ENCODE results near the gene ZDHHC5.
A peak's percentile ranks its signal among the peaks of the same experiment; 100 is the strongest.

The ZDHHC5 gene

DNA sequence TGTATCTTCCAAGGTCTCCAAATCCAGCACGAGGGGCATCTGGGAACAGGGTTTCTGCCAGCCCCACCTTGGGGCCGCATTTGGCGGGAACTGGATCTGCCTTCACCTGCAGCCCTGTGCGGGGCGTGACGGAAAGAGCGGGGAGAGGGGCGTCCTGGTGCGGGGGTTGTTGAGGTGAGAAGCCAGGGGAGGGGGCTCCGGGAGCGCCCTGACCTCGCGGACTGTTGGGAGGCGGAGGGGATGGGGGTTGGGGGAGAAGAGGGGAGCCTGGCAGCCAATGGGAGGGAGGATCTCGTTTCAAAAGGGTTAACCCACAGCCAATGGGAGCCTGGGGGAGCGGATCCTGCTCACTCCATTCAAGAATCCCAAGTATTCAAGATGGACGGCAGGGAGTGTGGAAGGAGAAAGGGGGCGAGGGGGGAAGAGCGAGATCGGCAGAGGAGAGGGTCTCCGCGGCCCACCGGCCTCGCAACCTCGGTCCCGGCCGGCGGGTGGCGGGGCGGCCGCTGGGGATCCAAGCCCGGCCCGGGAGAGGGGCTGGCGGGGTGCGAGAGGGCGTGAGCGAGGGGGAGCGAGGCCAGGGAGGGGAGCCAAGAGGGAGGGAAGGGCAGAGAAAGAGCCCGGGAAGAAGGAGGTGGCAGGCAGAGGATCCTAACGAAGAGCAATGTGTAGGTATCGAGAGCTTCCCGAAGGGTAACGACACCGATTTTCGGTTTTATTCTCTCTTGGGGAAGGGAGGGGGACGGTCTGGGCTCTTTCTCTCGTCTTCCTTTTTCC lies 29.7 kb upstream of the ZDHHC5 start:
- Mint-ChIP-seq H3K4me1 (peaks cover 28% of the 10 kb centered on the region), H3K27me3 (peaks cover 76% of the 10 kb centered on the region), H3K9me3 (no peaks in the 10 kb centered on the region), H3K27ac (peak overlapping the region; percentile 70), H3K36me3 (no peaks in the 10 kb centered on the region), H3K4me3 (peak overlapping the region; percentile 83)
- CTCF ChIA-PET: interaction anchor here (1.0 to 7.6 kb wide), 6 partner anchors 10 to 180 kb away, joined by 3 to 266 read pairs (median 28); partner anchors contain the start of genes RTN4RL2 and UBE2L6
- DNase-seq: peak; percentile 45

DNA sequence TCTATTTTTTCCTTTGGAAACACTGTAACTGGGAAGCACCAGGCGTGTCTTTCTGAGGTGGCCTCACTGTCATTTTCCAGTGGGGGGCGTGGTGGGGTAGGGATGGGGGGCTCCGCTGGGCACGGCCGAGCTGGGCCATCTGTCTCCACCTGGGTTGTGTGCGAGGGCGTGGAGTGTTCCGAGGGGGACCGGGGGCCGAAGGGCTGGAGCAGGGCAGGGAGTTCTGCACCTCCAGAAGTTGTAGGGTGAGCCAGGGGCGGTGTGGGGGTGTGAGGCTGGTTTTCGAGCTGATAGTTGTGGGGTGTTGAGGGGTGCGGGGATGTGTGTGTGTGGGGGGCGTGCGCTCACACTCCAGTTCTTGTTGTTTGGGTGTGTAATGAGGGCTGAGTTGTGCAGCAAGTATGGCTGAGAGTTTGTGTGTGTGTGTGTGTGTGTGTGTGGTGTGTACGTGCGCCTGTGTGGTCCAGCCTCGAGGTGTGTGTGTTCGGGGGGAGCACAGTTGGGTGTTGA lies 29.0 kb upstream of the ZDHHC5 start:
- CTCF ChIA-PET: interaction anchor here (1.0 to 7.6 kb wide), 9 partner anchors 8 to 885 kb away, joined by 3 to 266 read pairs (median 8); partner anchors contain the start of genes RTN4RL2 and UBE2L6
- Mint-ChIP-seq H3K27ac (no peak overlapping the region), H3K4me1 (peaks cover 28% of the 10 kb centered on the region), H3K36me3 (no peaks in the 10 kb centered on the region), H3K4me3 (peak overlapping the region; percentile 83), H3K9me3 (no peaks in the 10 kb centered on the region), H3K27me3 (peaks cover 76% of the 10 kb centered on the region)
- DNase-seq: peak; percentile 30

DNA sequence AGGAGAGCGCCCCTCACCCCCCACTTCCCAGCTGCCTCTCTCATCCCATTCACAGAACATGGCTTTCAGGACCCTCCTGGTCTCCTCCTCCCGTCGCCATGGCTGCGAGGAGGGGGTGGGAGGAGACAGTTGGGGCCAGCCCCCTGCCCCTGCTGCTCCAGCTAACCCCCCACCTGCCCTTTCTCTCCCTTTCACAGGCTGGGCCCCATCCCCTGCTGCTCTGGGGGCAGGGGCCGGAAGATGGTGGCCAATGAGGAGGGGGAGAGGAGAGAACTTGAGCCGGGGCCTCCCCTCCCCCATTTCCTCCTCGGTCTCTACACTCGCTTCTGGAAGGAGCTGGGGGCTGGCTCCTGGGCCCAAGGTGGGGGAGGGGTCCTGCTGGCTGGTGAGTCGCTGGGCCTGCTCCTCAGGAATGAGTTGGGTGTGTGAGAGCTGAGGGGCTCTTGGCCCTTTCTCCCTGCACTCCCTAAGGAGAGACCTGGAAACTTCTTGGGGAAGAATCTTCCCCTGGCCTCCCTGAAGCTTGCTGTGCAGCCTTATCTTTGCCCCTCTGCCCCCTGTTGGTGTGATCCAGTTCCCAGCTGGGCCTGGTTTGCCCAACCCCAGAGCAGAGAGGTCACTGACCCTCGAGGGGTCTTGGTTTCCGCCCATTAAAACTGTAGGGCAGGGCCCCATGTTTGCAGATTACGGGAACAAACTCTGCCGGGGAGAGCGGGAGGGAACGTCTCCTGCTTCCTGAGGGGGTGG lies 28.4 kb upstream of the ZDHHC5 start:
- H3K4me3 Mint-ChIP-seq: peak overlapping the region; percentile 83
- peaks cover 70% of the 10 kb centered on the region for H3K27me3 Mint-ChIP-seq
- H3K36me3 Mint-ChIP-seq: no peaks in the 10 kb centered on the region
- DNase-seq: peak; percentile 39
- CTCF ChIA-PET: interaction anchor here (1.0 to 7.6 kb wide), 14 partner anchors 8 to 1466 kb away, joined by 3 to 266 read pairs (median 4); partner anchors contain the start of genes RTN4RL2 and UBE2L6
- H3K27ac Mint-ChIP-seq: peak overlapping the region; percentile 42
- H3K4me1 Mint-ChIP-seq: peaks cover 28% of the 10 kb centered on the region
- H3K9me3 Mint-ChIP-seq: no peaks in the 10 kb centered on the region

DNA sequence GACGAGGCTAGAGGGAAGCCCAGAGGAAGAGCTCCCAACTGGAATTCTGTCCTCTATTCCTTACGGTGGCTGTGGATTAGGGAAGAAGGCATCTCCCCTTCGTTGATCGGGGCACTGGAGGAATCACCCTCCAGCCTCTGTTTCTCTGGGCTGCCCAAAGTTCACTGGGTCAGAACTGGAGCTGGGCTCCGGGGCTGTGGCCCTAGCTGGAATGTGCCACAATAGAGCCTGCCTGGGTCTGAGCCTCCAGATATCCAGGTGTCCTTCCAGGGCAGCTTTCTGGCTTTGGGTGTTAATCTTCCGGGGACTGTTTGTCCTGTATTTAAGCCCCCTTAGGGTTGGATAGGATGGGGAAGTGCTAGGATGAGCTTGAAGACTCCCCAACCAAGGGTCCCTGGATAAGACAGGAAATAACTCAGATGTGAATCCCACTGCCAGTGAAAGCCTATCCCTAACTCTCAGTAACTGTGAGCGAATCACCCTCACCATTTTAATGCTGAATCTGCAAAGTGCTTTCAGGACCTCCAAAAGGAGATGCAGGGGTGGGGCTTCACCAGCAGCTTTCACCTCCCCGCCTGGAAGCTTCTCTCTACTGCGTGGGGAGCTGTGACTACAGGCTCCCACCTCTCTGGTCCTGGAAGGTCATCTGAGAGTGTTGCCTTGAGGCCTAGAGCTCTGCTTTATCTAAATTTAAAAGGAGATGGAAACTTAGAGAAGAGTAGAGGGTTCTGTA lies 27.7 kb upstream of the ZDHHC5 start:
- Mint-ChIP-seq H3K27ac (no peak overlapping the region), H3K4me1 (peaks cover 28% of the 10 kb centered on the region)

DNA sequence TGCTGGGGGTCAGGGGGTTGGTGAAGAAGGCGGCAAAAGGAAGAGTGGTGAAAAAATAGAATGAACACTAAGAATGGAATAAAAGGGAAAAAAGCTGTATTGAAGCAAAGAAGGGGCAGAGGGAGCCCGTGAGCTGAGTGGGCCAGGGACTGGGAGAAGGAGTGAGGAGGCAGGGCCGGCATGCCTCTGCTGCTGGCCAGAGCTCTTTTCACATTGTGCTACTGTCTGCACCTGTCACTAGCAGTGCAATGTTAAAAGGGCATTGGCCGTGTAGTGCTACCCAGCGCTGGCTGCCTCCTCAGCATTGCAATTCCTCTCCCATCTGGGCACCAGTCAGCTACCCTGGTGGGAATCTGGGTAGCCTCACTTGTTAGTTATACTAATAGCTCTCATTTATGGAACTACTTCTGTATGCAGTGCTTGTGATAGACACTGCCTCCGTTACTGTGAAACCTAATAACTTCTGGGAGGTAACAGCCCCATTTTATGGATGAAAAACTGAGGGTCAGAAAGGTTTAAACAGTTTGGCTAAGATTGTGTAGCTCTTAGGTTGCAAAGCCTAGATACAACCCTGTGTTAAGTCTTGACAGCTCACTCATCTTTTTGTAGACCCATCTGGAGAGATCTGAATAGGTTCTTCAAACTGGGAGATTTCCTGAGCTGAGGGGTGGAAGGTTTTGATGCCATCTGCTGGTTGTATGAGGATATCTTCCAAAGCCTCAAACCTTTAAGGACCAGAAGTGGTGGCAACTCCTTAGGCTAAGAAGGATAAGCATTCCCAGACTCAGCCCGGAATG lies 26.7 kb upstream of the ZDHHC5 start:
- Mint-ChIP-seq H3K27me3 (peaks cover 81% of the 10 kb centered on the region), H3K4me3 (no peak overlapping the region), H3K4me1 (peaks cover 32% of the 10 kb centered on the region), H3K27ac (no peak overlapping the region), H3K9me3 (no peaks in the 10 kb centered on the region), H3K36me3 (no peaks in the 10 kb centered on the region)
- DNase-seq: peak; percentile 47
- CTCF ChIA-PET: interaction anchor here (0.6 to 7.6 kb wide), 24 partner anchors 10 to 298 kb away, joined by 3 to 266 read pairs (median 4); partner anchors contain the start of genes CLP1, RTN4RL2 and UBE2L6

More for the DNA sequence above, 27.7 kb upstream of the ZDHHC5 start:
- CTCF ChIA-PET: interaction anchor here (0.7 to 7.6 kb wide), 25 partner anchors 8 to 1465 kb away, joined by 3 to 266 read pairs (median 4); partner anchors contain the start of genes RTN4RL2, TIMM10 and UBE2L6
- Mint-ChIP-seq H3K27me3 (peaks cover 72% of the 10 kb centered on the region), H3K9me3 (no peaks in the 10 kb centered on the region), H3K36me3 (no peaks in the 10 kb centered on the region), H3K4me3 (peak overlapping the region; percentile 83)
- no peak for DNase-seq

DNA sequence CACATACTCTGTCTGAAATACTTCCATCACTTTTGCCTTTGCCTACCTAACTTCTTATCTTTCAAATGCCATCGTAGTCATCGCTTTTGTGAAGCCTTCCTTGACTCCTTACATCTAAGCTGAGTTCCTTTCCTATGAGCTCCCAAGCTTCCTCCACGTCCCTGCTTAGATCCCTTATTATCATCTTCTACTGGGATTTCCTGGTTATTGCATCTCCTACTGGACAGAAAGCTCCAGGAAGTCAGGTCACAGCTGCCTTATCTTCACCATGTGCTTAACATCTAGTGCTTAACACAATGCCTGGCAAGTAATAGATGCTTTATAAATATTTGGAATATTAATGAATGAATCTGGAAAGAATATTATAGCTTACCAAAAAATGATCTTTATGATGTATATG lies 24.1 kb upstream of the ZDHHC5 start:
- H3K4me1 Mint-ChIP-seq: peaks cover 44% of the 10 kb centered on the region
- H3K36me3 Mint-ChIP-seq: no peaks in the 10 kb centered on the region
- H3K4me3 Mint-ChIP-seq: no peak overlapping the region
- no peaks in the 10 kb centered on the region for H3K9me3 Mint-ChIP-seq
- no peak overlapping the region for H3K27ac Mint-ChIP-seq
- CTCF ChIA-PET: interaction anchor here (0.9 to 7.6 kb wide), 24 partner anchors 9 to 881 kb away, joined by 3 to 266 read pairs (median 6); partner anchors contain the start of genes CLP1, SLC43A1 and UBE2L6
- no peak for DNase-seq
- peaks cover 81% of the 10 kb centered on the region for H3K27me3 Mint-ChIP-seq

DNA sequence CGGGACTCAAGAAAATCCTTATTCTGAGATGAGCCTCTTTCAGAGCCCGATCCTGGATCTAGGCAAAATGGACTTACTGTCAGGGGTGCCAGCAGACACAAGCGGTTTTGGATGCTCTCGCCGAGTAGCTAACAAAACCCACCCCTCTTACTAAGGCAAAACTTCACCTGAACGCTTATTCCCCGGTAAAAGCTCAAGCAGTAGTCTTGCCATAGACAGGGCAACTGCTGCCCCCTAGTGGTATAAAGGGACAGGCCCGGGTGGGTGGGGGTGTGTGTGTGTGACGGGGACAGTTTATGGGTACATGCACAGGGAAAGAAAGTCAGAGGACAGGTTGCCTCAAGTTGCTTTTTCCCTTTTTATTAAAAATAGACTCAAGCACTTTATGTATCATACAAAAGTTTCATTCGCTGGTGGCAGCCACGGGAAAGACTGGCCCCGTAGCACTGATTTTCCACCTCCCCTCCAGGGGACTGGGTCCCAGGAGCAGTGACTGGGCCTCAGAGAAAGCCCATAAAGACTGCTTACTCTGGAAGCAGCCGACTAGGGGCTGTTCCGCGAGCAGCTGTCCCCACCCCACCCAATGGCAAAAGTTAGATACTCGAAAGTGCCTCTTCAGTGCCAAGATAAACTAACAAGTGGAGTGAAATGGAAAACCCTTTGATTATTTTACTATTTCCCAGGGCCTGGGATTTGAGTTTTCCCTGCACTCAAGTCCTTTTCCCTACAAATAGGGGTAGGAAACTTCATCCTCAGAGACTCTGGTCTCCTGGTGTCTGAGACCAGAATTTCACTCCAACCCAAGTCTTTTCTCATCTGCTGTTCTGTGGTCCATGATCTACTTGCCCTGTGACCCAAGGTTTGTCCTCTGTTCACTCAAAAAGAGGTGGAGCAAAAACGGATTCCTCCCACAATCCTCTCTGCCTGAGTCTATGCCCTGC lies 22.9 kb upstream of the ZDHHC5 start:
- CTCF ChIA-PET: interaction anchor here (0.6 to 7.6 kb wide), 33 partner anchors 9 to 879 kb away, joined by 3 to 266 read pairs (median 4); partner anchors contain the start of genes CLP1, SLC43A1 and UBE2L6
- Mint-ChIP-seq H3K4me1 (peaks cover 47% of the 10 kb centered on the region), H3K27me3 (peaks cover 81% of the 10 kb centered on the region), H3K36me3 (no peaks in the 10 kb centered on the region), H3K27ac (no peak overlapping the region), H3K9me3 (no peaks in the 10 kb centered on the region), H3K4me3 (no peak overlapping the region)
- DNase-seq: peak; percentile 92

DNA sequence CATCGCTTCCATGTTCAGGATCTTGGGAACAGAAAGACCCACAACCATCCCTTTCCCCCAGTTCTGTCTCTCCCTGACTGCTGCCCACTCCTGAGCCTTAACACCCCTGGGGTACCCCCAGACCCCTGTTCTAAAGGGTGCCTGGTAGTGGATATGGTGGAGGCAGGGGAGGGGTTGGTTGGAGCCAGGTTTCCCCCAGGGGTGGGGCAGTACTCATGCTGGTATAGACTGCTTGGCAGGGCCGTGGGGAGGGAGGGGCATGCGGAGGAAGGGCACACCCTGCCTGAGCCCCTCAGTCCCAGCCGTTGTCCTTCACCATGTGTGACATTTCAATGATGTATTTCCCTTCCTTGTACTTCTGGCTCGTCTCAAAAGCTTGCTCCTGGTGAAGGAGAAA lies 22.2 kb upstream of the ZDHHC5 start:
- H3K27ac Mint-ChIP-seq: no peak overlapping the region
- H3K4me1 Mint-ChIP-seq: peaks cover 51% of the 10 kb centered on the region
- no peaks in the 10 kb centered on the region for H3K36me3 Mint-ChIP-seq
- CTCF ChIA-PET: interaction anchor here (1.7 to 7.6 kb wide), 6 partner anchors 74 to 189 kb away, joined by 7 to 266 read pairs (median 16); partner anchors contain the start of gene UBE2L6
- H3K27me3 Mint-ChIP-seq: peaks cover 82% of the 10 kb centered on the region
- DNase-seq: no peak
- H3K9me3 Mint-ChIP-seq: no peaks in the 10 kb centered on the region
- H3K4me3 Mint-ChIP-seq: no peak overlapping the region

DNA sequence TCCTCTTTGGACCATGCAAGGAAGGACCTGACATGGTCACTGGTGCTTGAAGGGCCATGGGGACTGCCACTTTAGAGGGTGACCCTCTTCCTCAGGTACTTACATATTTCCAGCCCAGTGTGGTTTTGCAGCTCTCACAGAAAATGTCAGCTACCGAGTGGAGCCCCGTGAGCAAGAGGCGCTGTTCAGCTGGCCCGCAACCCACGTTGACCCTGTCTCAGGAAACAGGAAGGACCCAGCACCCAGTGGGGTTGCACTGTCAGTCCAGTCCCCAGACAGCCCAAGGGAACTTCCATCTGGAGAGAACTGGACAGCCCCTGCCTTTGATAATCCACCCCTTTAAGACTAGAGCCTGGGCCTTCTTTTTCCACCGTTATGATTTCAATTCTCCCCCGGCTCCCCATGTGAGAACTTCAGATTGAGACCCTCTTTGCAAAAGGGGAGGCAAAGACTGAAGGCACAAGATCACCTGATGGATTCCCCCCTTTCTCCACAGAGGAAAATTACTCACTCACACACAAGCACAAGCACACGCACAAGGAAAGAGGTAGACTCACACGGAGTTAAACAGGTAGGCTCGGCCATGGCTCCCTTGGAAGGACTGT lies 21.6 kb upstream of the ZDHHC5 start:
- DNase-seq: no peak
- Mint-ChIP-seq H3K27me3 (peaks cover 78% of the 10 kb centered on the region), H3K9me3 (no peaks in the 10 kb centered on the region), H3K36me3 (no peaks in the 10 kb centered on the region), H3K4me1 (peaks cover 51% of the 10 kb centered on the region), H3K4me3 (no peak overlapping the region), H3K27ac (no peak overlapping the region)
- CTCF ChIA-PET: interaction anchor here (0.7 to 1.7 kb wide), 4 partner anchors 78 to 173 kb away, joined by 3 to 8 read pairs (median 4); partner anchors contain the start of gene UBE2L6

DNA sequence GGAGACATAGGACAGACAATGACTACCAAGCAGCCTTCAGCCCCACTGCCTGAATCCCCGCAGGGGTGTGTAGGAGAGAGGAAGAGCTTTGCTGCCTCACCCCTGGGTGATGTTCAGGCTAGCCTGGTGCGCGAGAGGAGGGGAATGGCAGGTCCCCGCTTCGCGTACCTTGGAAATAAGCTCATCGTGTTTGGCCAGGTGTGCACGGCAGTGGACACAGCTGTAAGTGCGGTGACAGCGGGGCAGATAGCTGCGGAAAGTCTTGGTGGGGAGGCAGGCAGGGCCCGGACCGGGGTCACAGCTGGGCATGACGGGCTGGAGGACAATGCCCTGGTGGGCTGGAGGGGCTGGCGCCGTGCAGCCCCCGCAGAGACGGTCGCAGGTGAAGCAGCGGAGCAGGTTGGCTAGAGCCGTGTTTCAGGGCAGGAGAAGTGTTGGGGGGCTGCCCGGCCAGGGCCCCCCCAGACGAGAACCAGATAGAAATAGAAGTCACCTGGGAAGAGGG lies 21.1 kb upstream of the ZDHHC5 start:
- CTCF ChIA-PET: interaction anchor here (0.7 to 2.5 kb wide), 5 partner anchors 79 to 174 kb away, joined by 3 to 8 read pairs (median 5); partner anchors contain the start of gene UBE2L6
- Mint-ChIP-seq H3K27me3 (peaks cover 74% of the 10 kb centered on the region), H3K9me3 (no peaks in the 10 kb centered on the region), H3K27ac (no peak overlapping the region), H3K4me3 (no peak overlapping the region), H3K36me3 (no peaks in the 10 kb centered on the region), H3K4me1 (peaks cover 51% of the 10 kb centered on the region)
- no peak for DNase-seq

DNA sequence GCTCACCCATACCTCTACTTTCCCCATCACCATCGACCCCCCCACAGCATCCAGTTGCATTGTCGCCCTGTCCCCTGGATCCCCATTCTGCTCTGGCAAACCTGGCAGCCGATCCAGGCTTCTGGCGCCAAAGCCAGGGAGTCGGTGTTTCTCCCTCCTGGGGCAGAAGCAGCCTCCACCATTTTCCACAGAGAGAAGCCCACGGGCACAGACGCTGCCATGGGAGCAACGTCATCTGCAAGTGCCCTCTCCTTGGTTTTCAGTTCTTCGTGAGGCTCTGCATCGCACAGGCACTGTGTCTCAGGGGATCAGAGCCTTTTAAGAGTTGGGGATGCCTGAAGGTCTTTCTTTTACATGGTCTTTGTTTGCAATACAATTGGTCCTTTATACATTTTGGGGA lies 20.5 kb upstream of the ZDHHC5 start:
- CTCF ChIA-PET: interaction anchor here (1.2 to 2.5 kb wide), 4 partner anchors 120 to 174 kb away, joined by 4 to 8 read pairs (median 6); no protein-coding TSS in a partner anchor
- H3K36me3 Mint-ChIP-seq: no peaks in the 10 kb centered on the region
- no peak overlapping the region for H3K4me3 Mint-ChIP-seq
- H3K27me3 Mint-ChIP-seq: peaks cover 74% of the 10 kb centered on the region
- no peak overlapping the region for H3K27ac Mint-ChIP-seq
- no peak for DNase-seq
- H3K9me3 Mint-ChIP-seq: no peaks in the 10 kb centered on the region
- H3K4me1 Mint-ChIP-seq: peaks cover 55% of the 10 kb centered on the region

Measured in activated naive CD4-positive, alpha-beta T cell treated with anti-CD3 and anti-CD28 coated beads, Interleukin-2, amount 10 ng/mL, durations not matched to agents 7 days and 5 days (primary cell).